NAMALWA (cell line): ENCODE results near the gene SLC6A1.
A peak's percentile ranks its signal among the peaks of the same experiment; 100 is the strongest.
"Not testable (repeated sequence)": the region's sequence is repeated elsewhere in the genome, so short reads cannot be mapped to it uniquely, and the experiment has no call there.

Experiments
- DNase-seq: peaks from one replicate; pipeline ENCODE4 v3.0.0-alpha.2; 2015; ENCODE audit warnings: low spot score

SLC6A1 gene

DNA sequence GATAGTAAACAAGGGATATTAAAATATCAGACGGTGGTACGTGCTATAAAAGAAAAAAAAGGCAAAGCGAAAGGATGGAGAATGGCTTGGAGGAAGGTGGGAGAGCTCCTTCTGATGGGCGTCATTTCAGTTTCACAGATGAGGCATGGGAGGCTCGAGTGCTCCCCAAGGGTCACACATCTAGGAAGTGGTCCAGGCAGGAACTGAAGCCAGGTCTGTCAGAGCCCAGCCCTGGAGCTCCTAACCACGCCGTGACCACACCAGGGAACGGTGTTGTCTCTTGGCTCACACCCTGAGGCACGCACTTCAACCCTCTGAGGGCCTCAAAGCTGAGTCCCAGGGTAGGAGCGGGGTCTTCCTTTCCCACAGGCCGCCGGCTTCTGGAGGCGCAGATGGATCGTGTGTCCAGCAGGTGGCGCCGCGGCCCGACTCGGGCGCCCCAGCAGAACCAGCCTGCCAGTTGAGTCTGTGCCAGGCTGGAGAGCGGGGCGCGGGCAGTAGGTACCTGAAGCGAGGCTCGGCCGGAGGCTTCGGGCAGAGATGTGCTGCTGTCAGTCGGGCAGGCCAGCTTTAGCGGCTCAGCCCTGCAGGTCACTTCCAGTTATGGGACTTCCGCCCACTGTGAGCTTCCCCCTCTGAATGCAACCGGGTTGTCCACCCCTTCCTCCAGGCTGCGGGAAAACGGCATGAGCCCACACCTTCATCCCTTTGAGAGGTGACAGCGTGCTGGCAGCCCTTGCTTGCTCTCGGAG, 68.1 kb downstream of the SLC6A1 start:
- peak; percentile 38 for DNase-seq

DNA sequence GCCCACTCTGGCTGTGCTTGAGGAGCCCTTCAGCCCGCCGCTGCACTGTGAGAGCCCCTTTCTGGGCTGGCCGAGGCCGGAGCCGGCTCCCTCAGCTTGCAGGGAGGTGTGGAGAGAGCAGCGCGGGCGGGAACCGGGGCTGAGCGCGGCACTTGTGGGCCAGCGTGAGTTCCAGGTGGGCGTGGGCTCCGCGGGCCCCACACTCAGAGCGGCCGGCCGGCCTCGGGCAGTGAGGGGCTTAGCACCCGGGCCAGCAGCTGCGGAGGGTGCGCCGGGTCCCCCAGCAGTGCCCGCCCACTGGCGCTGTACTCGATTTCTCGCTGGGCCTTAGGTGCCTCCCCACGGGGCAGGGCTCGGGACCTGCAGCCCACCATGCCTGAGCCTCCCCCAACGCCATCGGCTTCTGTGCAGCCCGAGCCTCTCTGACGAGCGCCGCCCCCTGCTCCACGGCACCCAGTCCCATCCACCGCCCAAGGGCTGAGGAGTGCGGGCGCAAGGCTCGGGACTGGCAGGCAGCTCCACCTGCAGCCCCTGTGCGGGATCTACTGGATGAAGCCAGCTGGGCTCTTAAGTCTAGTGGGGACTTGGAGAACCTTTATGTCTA, 68.8 kb downstream of the SLC6A1 start:
- not testable (repeated sequence) for DNase-seq

DNA sequence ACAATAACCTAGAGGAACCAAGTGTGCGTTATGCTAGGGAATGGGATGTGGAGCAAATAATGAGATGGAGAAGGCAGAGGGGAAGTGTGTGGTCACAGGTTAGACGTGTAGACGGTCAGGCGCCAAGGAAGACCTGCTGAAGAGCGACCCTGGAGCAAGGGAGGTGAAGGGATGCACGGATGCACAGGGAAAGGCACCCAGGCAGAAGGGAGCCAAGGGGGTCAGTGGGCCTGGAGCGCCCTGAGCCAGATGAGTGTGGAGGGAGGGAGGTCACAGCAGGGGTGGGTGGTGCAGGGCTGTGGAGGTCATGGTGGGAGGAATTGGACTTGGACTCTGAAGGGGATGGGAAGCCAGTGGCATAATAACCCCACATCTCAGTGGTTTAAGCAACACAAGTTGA, 70.2 kb downstream of the SLC6A1 start:
- DNase-seq: no peak

DNA sequence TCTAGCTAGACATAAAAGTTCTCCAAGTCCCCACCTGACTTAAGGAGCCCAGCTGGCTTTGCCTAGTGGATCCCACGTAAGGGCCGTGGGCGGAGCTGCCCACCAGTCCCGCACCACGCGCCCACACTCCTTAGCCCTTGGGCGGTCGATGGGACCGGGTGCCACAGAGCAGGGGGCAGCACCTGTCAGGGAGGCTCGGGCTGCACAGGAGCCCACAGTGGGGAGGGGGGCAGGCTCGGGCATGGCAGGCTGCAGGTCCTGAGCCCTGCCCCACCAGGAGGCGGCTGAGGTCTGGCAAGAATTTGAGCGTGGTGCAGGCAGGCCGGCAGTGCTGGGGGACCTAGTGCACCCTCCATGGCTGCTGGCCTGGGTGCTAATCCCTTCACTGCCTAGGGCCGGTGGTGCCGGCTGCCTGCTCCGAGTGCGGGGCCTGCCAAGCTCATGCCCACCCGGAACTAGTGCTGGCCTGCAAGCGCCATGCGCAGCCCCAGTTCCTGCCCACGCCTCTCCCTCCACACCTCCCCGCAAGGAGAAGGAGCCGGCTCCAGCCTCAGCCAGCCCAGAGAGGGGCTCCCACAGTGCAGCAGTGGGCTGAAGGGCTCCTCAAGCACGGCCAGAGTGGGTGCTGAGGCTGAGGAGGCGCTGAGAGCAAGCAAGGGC, 78.7 kb downstream of the SLC6A1 start:
- DNase-seq: no peak

DNA sequence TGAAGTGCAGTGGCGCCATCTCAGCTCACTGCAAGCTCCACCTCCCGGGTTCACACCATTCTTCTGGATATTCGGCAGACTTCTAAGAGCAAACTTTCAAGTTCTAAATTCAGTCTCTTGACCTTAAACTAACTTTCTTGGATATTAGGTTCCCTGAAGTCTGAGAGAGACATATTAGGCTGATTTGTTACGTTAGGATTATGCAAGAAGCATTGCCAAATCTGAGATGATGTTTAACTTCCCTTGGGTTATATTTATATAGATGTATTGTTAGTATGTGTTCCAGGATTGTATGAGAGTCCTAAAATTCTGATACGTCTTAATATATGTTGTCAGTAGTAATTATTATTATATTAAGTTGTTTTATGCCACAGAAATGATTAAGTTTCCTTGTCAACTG, 80.1 kb downstream of the SLC6A1 start:
- DNase-seq: no peak

DNA sequence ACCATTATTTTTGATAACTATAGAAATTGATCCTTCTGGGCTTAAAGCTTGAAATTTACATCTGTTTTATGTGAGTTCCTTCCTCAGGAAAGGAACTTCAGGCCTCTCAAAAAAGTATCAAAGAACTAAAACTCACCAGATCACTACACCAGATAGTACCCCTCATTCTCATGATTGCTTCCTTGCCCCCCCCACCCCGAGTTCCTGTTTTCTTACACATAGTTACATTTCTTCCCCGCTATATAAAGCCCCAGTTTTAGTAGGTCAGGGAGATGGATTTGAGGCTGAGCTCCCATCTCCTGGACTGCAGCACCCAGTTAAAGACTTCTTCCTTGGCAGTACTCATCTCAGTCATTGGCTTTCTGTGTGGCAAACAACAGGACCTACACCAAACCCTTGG, 81.5 kb downstream of the SLC6A1 start:
- no peak for DNase-seq

DNA sequence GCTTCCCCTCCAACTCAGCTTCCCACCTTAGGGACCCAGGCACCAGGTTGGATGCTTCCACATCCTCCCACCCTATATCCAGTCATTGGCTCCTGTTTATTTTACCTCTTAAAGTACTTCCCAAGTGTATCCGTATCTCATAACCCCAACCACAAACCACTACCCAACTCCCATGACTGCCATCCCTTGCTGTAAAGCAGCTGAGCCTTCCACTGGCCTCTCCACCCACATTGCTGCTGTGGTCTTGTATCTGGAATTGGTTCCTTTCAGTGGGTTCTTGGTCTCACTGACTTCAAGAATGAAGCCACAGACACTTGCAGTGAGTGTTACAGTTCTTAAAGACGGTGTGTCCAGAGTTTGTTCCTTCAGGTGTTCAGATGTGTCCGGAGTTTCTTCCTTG, 81.9 kb downstream of the SLC6A1 start:
- DNase-seq: no peak

DNA sequence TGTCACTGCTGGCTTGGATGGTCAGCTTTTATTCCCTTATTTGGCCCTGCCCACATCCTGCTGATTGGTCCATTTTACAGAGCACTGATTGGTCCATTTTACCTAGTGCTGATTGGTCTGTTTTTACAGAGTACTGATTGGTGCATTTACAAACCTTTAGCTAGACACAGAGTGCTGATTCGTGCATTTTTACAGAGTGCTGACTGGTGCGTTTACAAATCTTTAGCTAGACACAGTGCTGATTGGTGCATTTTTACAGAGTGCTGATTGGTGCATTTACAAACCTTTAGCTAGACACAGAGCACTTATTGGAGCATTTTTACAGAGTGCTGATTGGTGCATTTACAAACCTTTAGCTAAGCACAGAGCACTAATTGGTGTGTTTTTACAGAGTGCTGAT, 82.6 kb downstream of the SLC6A1 start:
- not testable (repeated sequence) for DNase-seq

DNA sequence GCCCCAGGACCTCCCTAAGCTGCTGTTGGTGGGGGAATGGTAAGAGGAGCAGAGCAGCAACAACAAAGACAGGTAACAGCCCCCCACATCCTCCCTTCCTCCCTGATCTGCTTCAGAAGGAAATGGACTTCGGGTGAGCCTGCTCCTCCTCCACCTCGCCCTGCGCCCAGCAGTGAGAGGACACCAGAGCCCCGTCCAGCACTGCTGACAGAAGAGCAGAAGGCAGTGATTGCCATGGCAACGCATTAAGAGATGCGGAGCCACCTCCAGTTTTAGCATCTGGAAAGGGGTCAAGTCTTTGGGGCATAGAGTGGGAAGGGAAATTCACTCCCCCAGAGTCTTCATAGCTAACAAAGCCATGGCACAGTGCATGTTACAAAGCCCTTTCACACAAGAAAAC, 84.2 kb downstream of the SLC6A1 start:
- DNase-seq: no peak

DNA sequence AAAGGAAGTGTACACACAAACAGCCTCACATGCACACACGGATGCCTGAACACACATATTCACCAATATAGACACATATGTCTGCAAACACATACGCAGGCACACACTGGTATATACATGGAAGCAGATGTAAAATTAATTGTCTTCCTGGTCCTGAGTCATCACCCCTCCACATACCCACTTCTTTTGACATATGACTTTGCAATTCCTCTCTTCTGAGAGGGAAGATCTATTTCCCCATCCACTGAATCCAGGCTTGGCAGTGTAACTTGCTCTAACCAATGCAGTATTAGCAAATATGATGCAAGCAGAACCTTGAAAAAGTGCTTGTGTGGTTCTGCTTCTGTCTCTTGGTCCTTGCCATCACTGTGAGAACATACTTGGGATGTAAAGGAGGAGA, 84.9 kb downstream of the SLC6A1 start:
- DNase-seq: no peak

DNA sequence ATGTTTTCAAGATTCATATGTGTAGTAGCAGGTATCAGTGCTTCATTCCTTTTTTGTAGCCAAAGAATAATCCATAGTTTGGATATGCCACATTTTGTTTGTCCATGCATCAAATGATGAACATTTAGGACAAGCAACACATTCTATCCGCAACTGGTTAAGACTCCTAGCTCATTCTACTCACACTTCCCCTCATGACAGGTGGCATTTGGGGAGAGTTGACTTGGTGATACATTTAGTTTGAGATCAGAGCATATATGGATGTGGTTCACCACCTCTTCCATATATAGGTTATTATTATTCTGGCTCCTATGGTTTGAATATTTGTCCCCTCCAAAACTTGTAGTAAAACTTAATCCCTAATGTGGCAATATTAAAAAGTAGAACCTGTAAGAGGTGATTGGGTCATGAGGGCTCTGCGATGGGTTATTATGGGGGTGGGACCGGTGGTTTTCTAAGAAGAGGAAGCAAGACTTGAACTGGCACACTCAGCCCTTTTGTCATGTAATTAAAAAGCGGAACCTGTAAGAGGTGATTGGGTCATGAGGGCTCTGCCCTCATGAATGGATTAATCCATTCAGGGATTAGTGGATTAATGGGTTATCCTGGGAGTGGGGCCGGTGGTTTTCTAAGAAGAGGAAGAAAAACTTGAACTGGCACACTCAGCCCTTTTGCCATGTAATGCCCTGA, 86.4 kb downstream of the SLC6A1 start:
- DNase-seq: no peak

DNA sequence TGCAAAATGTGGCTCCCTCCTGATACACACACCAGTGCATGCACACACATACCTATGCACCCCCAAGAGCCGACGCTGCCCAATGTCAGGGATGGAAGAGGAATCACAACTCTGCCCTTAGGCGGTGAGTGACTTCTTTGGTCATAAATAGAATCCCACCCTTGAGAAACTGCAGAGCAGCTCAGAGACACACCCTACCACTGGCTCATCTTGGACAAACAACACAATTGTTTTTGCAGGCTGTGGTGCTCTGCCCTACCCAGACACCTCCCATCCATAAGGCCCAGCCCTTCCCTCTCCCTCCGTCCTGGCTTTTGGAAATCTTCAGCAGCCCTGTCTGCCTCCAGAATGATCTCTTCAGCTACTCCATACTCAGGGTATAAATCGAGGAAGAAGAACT, 87.9 kb downstream of the SLC6A1 start:
- no peak for DNase-seq

DNA sequence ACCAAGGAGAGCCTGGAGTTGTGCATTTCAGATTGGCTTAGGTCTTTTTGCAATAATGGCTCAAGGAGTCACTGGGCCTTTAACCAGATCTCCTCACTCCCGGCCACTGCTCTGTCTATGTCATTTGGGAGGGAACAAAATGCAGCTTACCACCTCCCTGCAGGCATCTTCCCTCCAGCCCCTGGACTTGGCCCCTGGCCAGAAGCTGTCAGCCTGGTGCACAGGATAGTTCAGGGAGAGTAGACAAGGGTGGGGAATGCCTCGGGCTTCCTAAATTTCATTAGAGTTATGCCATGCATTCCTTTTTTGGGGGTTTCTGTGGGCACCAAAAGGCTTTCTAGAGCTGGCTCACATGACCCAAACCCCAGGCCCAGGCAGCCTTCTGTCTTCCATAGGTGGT, 91.5 kb downstream of the SLC6A1 start:
- no peak for DNase-seq

DNA sequence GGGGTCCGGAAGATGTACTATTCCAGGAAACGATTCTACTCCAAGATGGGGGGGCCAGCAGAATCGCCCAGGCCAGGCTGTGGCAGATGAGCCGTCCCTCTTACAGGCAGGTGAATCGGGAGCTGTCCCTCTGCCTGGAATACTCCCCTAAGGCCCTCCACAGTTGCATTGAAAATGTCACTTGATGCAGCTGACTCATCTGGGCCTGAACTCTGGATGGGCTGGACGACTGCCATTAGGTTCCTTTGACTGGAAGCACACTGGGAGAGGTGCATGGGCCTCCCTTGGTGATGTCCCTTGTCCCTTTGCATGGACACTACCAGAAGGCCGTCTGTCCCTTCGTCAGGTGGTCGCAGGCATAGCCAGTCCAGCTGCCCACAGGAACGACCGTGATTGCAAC, 92.1 kb downstream of the SLC6A1 start:
- DNase-seq: no peak

DNA sequence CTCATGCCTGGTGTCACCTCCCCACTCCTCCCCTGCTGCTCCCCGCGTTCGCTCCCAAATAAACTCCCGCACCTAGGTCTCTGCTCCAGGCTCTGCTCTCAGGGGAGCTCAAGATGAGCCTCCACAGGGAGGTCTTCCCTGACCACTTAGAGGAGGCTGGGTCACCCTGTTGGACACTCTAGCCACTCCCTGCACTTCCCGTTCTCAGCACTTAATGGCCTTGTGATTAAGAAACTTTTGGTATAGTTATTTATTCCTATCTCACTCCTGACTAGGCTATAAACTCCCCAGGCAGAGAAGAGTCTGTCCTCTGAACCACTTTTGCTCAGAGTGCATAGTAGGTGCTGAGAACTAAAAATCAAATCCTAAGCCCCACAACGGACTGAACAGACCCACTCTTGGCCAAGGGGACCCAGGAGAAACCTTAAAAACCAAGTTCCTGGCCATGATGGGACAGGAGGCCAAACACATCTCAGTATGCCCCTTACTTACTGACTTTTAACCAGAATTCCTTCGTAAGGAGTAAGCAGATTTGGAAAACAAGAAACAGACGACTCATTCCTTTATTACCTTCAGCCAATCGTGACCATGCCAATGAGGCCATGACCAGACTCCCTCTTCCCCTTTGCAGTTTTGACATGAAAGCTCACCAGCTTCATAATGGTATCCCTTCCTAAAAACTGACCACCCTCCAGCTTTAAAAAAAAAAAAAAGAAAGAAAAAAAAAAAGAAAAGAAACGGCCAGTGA, 92.7 kb downstream of the SLC6A1 start:
- DNase-seq: no peak

DNA sequence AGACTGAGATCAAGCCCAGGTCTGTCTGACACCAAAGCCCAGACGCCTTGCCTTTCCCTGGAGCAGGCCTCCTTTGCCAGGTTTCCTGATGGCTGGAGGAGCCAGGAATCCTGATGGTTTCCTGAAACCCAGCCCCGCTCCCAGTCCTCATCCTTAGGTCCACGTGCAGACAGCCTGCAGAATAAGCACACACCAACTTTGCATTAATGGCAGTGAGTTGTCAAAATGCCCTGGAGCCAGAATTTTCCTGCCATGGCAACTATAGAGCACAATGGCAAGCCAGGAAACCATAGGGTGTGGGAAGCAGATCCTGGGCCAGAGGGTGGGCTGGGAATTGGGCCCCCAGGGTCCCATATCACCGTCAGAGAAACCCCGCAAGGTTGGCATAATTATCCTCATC, 94.3 kb downstream of the SLC6A1 start:
- DNase-seq: no peak

DNA sequence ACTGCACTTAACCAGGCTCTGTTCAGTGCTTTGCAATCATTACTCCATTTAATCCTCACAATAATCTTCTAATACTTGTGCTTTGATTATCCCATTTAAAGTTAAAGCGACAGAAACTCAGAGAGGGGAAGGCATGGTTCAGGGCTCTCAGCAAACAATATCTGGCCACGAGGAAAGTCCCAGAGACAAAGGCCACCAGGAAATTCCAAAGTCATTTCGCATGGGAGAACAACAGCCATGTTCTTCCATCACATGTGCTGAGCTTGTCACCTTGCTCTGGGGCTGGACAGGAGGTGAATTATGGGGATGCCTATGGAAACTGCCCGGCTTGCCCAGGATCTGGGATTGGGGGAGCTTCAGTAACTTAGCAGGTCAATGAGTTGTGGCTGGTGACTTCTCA, 95.5 kb downstream of the SLC6A1 start:
- DNase-seq: no peak

DNA sequence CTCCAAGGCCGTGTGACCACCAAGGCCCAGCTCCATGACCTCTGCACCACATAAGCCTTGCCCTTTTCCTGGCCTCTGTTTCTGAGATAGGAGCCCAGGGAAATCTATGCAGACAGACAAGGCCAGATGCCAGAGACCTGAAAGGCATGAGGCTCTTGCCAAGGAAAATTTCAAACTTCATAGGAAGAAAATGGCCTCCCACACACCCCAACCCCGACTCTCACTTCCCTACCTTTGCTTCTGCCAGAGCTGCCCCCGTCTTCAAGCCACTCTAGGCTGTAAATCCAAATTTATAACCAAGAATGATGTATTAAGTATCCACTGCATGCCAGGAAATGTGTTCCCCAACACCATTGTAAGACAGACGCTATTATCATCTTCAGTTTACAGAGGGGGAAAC, 96.3 kb downstream of the SLC6A1 start:
- no peak for DNase-seq
